Activated CD8-positive, alpha-beta memory T cell treated with anti-CD3 and anti-CD28 coated beads for 36 hours (primary cell): ENCODE results near the gene CD6. TPM values are rescaled to one million over a fixed set of nuclear protein-coding genes. Genes with fewer than 3 reads are reported as not detected.

Source experiments
- CTCF ChIA-PET: fragments of 350-600 bp; sonication (Branson Sonifier 250); formaldehyde crosslinking; loops from one replicate; lab custom pipeline; 2021; ENCODE audit warnings: antibody characterized with exemption; lab: Charles Lee
- POLR2A ChIA-PET: fragments of 350-600 bp; sonication (Branson Sonifier 250); formaldehyde crosslinking; loops from one replicate; lab custom pipeline; 2021; ENCODE audit warnings: antibody characterized with exemption; lab: Charles Lee
- total RNA-seq, 2 experiments: library from RNA; stranded (reverse); gene quantifications; one replicate each; pipeline ENCODE4 v1.2.3, GENCODE V29; 2021

CD6 gene
- total RNA-seq, 2 experiments from 2014 or later, result 209 to 212 TPM

- ChIA-PET POLR2A (no interaction called here), CTCF (no interaction called here)
Observed at GRCh38 chr11:60947700-60948099, 23.8 kb upstream of the CD6 start.

GRCh38 chr11:60948250-60948649 lies 23.2 kb upstream of the CD6 start:
- POLR2A ChIA-PET, result no interaction called here
- CTCF ChIA-PET, result no interaction called here

- ChIA-PET CTCF (interaction anchor here (1.0 kb wide), 1 partner anchor 237 kb away, joined by 3 read pairs; no protein-coding TSS in a partner anchor), POLR2A (no interaction called here)
Observed at GRCh38 chr11:60950024-60950423, 21.5 kb upstream of the CD6 start.

- ChIA-PET POLR2A (no interaction called here), CTCF (interaction anchor here (1.0 kb wide), 1 partner anchor 236 kb away, joined by 3 read pairs; no protein-coding TSS in a partner anchor)
Observed at GRCh38 chr11:60950933-60951605, 20.4 kb upstream of the CD6 start.

- POLR2A ChIA-PET, result no interaction called here
Observed at GRCh38 chr11:60951606-60951903, 19.9 kb upstream of the CD6 start.

GRCh38 chr11:60951904-60952741 lies 19.4 kb upstream of the CD6 start, which contains the start of gene SLC15A3:
Gene SLC15A3, minus strand, starts transcription at chr11:60952176. Its CDS starts 625 bp downstream, at chr11:60951551.
- CTCF ChIA-PET, result no interaction called here
- POLR2A ChIA-PET, result no interaction called here

More at GRCh38 chr11:60951606-60951903, 19.9 kb upstream of the CD6 start:
- CTCF ChIA-PET, result no interaction called here

- POLR2A ChIA-PET, result no interaction called here
- CTCF ChIA-PET, result interaction anchor here (1.4 kb wide), 1 partner anchor 37 kb away, joined by 5 read pairs; no protein-coding TSS in a partner anchor
Observed at GRCh38 chr11:60952742-60953170, 18.7 kb upstream of the CD6 start.

- ChIA-PET CTCF (interaction anchor here (1.4 kb wide), 1 partner anchor 38 kb away, joined by 5 read pairs; no protein-coding TSS in a partner anchor), POLR2A (no interaction called here)
Observed at GRCh38 chr11:60953781-60954180, 17.7 kb upstream of the CD6 start.

GRCh38 chr11:60954421-60954820 lies 17.1 kb upstream of the CD6 start:
- POLR2A ChIA-PET, result interaction anchor here (0.5 kb wide), 1 partner anchor 174 kb away, joined by 3 read pairs; no protein-coding TSS in a partner anchor
- CTCF ChIA-PET, result interaction anchor here (0.8 to 1.4 kb wide), 2 partner anchors 23 to 39 kb away, joined by 3 to 5 read pairs; no protein-coding TSS in a partner anchor

GRCh38 chr11:60955571-60955970 lies 15.9 kb upstream of the CD6 start:
- POLR2A ChIA-PET, result no interaction called here
- CTCF ChIA-PET, result no interaction called here

- ChIA-PET CTCF (no interaction called here), POLR2A (no interaction called here)
Observed at GRCh38 chr11:60957188-60957587, 14.3 kb upstream of the CD6 start.

- POLR2A ChIA-PET, result no interaction called here
- CTCF ChIA-PET, result no interaction called here
Observed at GRCh38 chr11:60959431-60959830, 12.0 kb upstream of the CD6 start.

GRCh38 chr11:60960405-60960804 lies 11.1 kb upstream of the CD6 start:
- ChIA-PET POLR2A (no interaction called here), CTCF (interaction anchor here (0.7 to 1.3 kb wide), 2 partner anchors 9 to 127 kb away, joined by 3 to 4 read pairs; no protein-coding TSS in a partner anchor)

GRCh38 chr11:60964801-60965200 lies 6.7 kb upstream of the CD6 start:
- POLR2A ChIA-PET, result no interaction called here
- CTCF ChIA-PET, result interaction anchor here (0.7 kb wide), 1 partner anchor 40 kb away, joined by 3 read pairs; no protein-coding TSS in a partner anchor

- POLR2A ChIA-PET, result no interaction called here
- CTCF ChIA-PET, result interaction anchor here (1.2 kb wide), 1 partner anchor 220 kb away, joined by 5 read pairs; no protein-coding TSS in a partner anchor
Observed at GRCh38 chr11:60966890-60967289, 4.6 kb upstream of the CD6 start.

- POLR2A ChIA-PET, result no interaction called here
- CTCF ChIA-PET, result interaction anchor here (1.3 to 4.9 kb wide), 3 partner anchors 11 to 162 kb away, joined by 3 to 30 read pairs (median 4); no protein-coding TSS in a partner anchor
Observed at GRCh38 chr11:60968223-60968622, 3.3 kb upstream of the CD6 start.

- ChIA-PET POLR2A (interaction anchor here (1.0 to 2.0 kb wide), 3 partner anchors 112 to 159 kb away, joined by 3 to 10 read pairs (median 3); no protein-coding TSS in a partner anchor), CTCF (interaction anchor here (0.7 to 4.9 kb wide), 15 partner anchors 9 to 217 kb away, joined by 3 to 30 read pairs (median 4); partner anchors contain the start of gene VPS37C)
Observed at GRCh38 chr11:60970369-60970774, 1.1 kb upstream of the CD6 start.

- POLR2A ChIA-PET, result interaction anchor here (1.0 to 2.0 kb wide), 5 partner anchors 24 to 159 kb away, joined by 3 to 15 read pairs (median 4); no protein-coding TSS in a partner anchor
- CTCF ChIA-PET, result interaction anchor here (0.9 to 4.9 kb wide), 10 partner anchors 9 to 217 kb away, joined by 3 to 30 read pairs (median 8); partner anchors contain the start of gene VPS37C
Observed at GRCh38 chr11:60970890-60971289, 590 bp upstream of the CD6 start.
